ENCODE results near the gene APOBEC3C.
"Not testable (repeated sequence)": the region's sequence is repeated elsewhere in the genome, so short reads cannot be mapped to it uniquely, and the experiment has no call there.

The APOBEC3C gene

DNA sequence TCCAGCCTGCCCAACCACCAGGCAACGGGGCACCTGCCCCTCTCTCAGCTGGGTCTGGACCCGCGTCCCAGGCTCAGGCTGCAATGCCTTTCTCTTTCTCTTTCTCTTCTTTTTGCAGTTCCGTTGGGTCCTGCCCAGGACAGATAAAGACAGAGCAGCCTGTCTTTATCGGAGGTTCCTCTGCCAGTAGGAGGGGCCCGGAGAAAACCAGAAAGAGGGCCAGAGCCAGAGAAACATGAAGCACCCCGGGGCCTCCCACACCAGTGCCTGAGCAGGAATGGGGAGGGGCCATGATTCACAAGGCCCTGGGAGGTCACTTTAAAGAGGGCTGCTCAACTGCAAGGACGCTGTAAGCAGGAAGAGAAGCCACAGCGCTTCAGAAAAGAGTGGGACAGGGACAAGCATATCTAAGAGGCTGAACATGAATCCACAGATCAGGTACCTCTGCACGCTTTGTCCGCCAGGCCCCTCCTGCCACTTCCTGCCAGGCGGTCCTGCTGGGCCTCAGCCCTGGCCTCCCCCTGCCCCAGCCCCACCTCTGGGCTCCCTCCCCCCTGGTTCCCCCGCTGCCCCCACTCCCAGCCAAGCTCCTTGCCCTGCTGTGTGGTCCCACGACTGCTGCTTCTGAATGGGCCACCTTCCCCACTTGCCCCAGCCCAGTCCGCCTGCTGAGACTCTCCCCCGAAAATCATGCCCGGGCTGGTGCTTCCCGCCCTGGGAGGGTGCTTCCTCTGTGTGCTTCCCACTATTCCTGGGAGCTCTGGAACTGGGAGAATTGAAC, at the start of gene APOBEC3C:
Gene APOBEC3C, plus strand, starts transcription at position 316 of the 781 bp plus-strand sequence. Its CDS starts 106 bp downstream, at position 422.
- peak; percentile 47 to 56 for DNase-seq (ENCODE audit: extremely low read depth in 1 of 2, low read depth in 1 of 2)

DNA sequence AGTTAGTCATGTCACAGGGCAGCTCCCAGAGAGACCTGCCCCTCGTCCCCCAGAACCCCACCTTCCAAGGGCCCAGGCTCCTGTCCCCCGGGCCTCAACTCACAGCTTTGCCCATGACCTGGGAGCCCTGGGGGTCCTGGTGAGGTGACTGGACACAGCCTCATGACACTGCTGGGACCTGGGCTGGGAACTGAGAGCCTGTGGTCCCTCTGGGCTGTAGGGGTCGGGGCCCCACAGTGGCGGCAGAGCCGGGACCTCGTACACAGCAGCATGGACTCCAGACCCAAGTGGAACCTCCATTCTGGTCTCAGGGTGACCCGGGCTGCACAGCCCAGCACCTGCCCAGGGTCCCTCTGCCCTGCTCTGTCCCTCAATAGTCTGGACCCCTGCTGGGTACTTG, 49.8 kb upstream of the APOBEC3C start:
- DNase-seq (ENCODE audit: extremely low read depth in 1 of 2, low read depth in 1 of 2) = no peak

DNA sequence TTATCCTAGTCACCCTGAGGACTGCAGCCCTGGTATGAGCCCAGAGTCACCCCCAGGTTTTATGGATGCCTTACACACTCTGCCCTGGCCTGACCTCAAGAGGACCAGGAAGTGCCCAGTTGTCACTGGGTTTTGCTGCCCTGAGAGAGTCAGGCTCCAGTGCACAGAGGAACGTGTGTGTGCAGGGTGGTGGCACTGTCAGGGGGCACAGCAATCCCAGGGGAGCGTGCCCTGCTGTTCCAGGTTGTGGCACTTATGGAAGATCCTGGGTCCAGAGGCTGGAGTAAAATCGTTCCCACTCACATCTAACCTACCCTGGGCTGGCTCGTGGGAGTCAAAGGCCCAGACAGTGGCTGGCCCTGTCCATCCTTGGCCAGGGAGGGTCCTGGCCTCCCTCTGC, 49.1 kb upstream of the APOBEC3C start:
- no peak for DNase-seq (ENCODE audit: extremely low read depth in 1 of 2, low read depth in 1 of 2)

DNA sequence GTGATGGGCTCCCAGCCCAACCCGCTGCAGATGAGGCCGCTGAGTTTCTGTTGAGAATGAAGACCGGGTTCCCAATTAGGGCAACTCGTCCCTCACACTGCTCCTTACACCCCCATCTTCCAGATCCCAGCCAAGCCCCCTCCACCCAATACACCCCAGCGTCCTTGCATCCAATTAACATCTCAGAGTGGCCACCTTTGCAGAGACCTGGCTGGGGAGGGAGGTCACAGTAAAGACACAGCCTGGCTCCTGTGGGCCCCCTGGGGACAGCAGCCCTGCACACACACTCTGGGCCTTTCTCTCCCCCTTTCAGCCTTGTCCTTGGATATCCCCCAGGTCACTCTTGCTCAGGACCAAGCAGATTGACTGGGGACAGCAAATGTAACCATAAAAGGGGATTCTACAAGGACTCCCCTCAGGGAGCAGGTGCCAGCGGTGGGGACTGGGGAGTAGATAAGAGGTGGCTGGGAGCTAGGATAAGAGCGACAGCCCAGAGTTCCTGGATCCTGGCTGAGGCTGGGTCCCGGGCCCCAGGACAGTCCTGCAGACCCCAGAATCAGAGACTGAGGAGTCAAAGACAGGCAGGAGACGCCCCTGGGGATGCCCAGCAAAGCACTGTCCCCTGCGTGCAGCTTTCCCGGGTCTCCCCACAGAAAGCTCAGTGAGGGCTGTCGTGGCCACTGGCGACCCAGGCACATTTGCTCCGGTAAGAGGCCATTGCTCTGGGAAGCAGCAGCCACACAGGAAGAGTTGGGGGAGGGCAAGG, 48.3 kb upstream of the APOBEC3C start:
- DNase-seq (ENCODE audit: extremely low read depth in 1 of 2, low read depth in 1 of 2) = no peak

DNA sequence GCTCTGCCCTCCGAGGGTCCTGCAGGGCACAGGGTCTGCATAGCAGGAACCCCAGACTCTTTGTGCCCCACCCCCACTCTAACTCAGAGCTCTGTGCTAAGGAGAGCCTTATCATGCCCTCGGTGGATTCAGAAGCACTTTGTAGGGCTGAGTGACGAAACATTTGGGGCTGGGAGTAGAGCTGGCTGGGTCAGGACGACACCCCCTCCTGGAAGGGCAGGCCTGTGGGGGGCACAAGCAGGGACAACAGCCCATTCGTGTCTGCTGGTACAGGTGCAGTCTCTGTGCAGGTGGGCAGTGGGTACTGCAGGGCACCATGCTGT, 47.7 kb upstream of the APOBEC3C start:
- no peak for DNase-seq (ENCODE audit: extremely low read depth in 1 of 2, low read depth in 1 of 2)

DNA sequence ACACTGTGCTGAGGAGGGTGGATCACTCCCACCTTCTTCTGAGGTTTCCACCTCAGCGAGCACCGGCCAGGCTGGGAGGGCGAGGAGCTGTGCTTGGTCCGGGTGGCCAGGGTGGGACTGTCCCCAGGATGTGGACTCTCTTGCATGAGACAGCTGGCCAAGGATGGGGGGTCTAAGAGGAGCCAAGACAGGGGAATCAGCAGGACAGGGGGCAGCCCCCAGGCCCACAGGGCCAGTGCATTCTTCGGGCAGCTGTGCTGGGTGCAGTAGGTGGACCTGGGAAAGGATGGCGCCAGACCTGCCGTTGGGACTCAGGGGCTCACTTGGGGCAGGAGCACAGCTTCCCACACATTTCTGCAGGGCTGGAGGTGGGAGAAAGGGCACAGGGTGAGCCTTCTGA, 47.1 kb upstream of the APOBEC3C start:
- no peak for DNase-seq (ENCODE audit: extremely low read depth in 1 of 2, low read depth in 1 of 2)

DNA sequence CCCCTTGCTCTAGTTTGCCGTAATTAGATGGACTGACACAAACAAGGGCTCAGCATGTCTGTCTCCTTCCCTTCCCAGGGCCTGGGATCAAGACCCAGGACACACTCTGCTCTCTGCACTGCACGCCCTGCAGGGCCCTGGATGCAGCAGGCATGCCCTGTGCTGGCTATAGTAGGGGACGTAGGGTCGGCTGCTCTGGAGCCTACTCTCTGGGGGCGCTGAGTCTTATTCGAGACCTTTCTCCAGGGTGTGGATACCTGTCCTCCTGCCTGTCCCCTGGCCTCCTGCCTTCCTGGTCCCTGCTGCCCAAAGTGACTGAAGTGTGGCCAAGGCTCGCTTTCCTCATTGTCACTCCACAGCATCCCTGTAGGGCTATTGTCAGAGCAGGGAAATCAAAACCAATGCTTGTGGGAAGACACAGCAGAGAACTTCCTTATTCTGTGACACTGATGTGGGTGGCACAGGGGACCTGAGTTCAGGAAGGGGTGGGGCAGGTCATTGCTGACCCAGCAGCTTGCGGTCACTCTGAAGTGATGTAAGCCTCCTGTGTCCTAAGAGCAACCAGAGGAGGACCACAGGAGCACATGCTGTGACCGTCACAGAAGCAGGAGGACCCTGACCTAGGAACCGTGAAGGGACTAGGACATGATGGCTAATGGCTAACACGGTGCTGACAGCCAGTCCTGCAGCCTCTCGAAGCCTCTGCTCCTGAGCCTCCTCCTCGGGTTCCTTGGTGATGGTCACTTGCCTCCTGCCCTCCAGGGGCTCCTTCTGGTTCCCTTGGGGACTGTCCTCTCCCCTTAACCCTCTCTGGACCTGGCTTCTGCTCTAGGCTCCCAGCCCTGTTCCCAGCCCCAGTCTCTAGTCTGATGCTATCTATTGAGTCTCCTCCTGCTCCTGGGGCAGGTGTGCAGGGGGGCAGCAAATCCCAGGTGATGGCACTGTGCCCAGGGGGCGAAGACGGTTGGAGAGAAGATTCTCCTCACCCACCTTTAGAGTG, 46.3 kb upstream of the APOBEC3C start:
- no peak for DNase-seq (ENCODE audit: extremely low read depth in 1 of 2, low read depth in 1 of 2)

DNA sequence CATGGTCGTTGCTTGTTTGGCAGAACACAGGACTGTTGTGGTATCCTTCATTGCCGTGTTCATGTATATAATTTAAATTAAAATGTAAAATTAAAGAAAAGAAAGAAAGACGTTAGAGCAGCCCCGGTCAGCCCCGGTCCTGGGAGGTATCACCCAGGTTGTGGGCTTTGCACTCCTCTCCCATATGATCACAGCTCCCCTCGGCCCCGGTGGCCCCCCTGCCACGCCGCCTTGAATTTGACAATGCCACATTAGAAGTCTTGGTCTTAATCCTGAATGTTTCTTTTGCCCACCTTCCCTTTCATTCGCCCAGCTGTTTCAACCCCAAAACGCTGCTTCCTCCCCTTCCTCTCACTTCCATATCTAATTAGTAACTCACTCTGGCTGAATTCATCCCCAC, 45.3 kb upstream of the APOBEC3C start:
- DNase-seq (ENCODE audit: extremely low read depth in 1 of 2, low read depth in 1 of 2) = no peak

DNA sequence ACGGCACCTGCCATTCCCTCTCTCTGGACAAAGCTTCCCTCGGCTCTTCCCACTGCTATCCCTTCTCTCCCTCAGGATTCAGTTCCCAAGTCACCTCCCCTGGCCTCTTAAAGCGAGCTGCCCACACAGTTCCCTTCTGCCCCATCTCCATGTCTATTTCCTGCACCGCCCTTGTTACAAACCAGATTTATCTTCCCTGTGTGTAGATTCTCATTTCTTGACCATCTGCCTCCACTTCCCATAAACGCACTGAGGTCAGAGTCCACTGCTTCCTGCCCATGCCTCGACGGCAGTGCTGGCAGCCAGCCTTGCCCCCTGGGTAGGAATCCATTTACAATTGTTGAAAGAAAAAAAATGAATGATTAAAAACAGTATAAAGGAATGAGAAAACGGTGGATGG, 43.5 kb upstream of the APOBEC3C start:
- no peak for DNase-seq (ENCODE audit: extremely low read depth in 1 of 2, low read depth in 1 of 2)

DNA sequence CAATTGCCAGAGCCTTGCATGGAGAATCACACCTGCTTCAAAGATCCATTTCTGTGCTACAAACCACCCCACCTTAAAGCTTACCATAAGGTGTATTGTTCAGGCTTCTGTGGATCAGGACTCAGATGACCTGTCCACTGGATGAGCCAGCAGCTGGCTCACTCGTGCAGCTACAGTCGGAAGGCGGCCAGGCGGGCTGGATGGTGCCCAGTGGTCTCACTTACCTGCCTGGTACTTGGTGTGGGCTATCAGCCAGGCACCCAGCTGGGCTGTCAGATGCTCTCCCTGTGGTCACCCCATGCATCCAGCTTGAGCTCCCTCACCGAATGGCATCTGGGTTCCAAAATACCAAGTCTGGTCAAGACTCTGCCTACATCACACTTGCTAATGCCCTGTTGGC, 42.9 kb upstream of the APOBEC3C start:
- DNase-seq (ENCODE audit: extremely low read depth in 1 of 2, low read depth in 1 of 2) = no peak

DNA sequence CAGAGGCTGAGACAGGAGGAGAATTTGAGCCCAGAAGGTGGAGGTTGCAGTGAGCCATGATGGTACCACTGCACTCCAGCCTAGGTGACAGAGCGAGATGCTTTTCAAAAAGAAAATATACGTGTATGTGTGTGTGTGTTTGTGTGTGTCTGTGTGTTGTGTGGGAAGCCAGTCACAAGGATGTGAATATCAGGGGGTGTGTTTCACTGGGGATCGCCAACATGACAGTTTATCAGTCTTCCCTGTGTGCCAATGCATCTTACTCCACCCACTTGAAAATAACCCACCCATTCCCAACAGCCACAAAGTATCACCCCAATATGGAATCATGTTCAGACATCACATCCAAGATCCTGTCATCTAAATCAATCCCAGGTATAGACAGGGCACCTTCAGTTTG, 42.3 kb upstream of the APOBEC3C start:
- no peak for DNase-seq (ENCODE audit: extremely low read depth in 1 of 2, low read depth in 1 of 2)

DNA sequence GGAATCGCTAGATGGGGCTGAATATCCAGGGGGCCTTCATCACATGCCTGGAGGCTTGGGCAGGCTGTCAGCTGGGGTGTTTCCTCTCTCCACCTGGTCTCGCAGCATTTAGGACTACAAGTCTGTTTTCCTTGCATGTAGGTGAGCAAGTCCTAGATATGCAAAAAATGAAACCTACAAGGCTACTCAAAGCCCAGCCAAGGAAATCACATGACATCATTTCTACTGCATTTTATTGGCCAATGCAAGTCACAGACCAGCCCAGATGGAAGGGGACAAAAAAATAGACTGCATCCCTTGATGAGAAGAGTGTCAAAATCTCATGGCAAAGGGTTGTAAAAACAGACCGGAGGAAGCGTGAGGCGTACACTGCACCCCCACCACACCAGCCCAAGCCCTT, 41.5 kb upstream of the APOBEC3C start:
- no peak for DNase-seq (ENCODE audit: extremely low read depth in 1 of 2, low read depth in 1 of 2)

DNA sequence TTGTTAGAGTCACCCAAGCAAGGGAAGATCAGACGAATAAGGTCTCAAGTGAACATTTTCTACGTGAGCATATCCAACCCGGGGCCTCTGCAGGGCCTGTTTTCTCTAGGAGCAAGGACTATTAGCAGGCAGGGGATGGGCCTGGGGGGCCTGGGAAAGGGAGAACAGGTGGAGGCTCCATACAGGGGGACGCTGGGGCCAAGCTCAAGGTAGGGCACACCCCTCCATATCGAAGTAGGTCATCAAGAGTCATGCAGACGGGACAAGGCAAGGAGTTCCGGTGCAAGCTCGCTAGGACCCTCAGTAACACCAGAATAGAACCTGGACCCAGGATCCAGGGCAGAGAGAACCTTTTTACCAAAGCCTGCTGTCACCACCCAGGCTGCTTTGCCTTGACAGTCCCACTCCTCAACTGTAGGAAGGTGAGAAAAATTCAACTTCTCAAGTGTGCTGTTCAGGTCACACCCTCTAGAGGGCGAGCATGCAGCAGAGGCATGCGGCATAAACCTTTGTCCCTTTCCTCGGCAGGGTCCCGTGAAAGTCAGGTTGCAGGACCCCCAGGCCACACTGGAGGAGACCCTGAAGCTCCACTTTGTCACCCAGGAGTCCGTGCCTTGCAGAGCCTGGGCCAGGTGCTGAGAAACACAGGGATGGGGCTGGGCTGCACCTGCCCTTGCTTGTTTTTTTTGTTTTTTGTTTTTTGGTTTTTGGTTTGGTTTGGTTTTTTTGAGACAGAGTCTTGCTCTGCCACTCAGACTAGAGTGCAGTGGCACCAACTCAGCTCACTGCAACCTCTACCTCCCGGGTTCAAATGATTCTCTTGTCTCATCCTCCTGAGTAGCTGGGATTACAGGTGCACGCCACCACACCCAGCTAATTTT, 40.5 kb upstream of the APOBEC3C start:
- peak in 1 of 2 donors; percentile 7 for DNase-seq (ENCODE audit: extremely low read depth in 1 of 2, low read depth in 1 of 2)

DNA sequence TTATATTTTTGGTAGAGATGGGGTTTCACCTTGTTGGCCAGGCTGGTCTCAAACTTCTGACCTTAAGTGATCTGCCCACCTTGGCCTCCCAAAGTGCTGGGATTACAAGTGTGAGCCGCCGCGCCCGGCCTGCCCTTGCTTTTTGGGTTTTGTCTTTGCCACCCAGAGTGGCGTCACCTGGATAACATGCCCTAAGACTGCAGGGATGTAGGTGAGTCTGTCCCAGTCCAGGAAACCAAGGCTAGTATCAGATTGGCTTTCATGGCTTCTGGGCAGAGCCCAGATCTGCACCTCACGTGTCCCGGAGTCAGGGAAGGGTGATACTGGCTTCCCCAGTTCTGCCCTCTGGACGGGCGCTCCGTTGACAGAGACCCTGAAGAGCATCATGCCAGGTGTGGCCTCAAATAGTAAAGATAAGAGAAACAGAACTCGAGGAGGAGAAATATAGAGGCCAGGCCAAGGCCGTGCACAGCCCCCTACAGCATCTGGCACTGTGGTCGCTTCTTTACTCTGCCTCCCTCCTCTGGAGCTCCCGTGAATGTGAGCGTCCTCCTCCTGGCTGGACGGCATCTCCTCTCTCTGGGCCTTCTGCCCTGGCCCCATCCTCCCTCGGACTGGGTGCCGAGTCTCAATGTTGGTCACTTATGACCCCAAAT, 39.8 kb upstream of the APOBEC3C start:
- no peak for DNase-seq (ENCODE audit: extremely low read depth in 1 of 2, low read depth in 1 of 2)

DNA sequence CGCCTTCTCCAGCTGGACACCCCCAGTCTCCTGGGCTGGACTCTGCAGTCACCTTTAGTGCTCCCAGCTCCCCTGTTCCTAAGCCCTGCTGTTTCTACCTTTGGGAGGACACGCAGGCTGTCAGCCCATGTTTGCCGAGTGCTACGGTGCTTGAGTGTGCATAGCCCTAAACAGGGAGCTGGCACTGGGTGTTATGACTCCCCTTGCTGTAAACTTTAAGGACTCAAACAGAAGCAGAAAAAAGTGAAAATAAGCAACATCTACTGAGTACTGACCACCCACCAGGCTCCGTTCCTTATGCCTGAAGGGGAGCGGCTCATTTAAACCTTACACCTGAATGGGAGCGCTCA, 39.3 kb upstream of the APOBEC3C start:
- DNase-seq (ENCODE audit: extremely low read depth in 1 of 2, low read depth in 1 of 2) = no peak

DNA sequence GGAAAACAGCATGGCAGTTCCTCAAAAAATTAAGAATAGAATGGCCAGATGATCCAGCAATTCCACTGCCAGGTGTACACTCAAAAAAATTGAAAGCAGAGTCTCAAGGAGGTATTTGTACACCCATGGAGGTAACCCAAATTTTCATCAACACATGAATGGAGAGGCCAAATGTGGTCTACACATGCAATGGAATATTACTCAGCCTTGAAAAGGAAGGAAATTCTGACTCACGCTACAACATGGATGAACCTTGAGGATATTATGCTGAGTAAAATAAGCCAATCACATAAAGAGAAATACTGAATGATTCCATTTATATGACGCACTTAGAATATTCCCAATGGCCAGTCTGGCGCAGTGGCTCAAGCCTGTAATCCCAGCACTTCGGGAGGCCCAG, 36.8 kb upstream of the APOBEC3C start:
- not testable (repeated sequence) for DNase-seq (ENCODE audit: extremely low read depth in 1 of 2, low read depth in 1 of 2)

DNA sequence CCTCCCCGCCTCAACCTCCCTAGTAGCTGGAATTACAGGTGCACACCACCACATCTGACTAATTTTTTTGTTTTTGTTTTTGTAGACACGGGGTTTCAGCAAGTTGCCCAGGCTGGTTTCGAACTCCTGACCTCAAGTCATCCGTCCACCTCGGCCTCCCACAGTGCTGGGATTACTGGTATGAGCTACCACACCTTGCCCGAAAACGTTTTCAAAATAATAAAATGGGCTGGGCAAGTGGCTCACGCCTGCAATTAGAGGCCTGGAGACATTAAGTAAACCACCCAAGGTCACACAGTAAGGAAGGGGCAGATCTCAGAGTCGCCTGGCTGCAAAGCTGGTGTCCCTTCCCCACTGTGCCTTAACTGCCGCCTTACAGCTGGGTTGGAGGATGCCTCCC, 33.5 kb upstream of the APOBEC3C start:
- DNase-seq (ENCODE audit: extremely low read depth in 1 of 2, low read depth in 1 of 2) = not testable (repeated sequence)

DNA sequence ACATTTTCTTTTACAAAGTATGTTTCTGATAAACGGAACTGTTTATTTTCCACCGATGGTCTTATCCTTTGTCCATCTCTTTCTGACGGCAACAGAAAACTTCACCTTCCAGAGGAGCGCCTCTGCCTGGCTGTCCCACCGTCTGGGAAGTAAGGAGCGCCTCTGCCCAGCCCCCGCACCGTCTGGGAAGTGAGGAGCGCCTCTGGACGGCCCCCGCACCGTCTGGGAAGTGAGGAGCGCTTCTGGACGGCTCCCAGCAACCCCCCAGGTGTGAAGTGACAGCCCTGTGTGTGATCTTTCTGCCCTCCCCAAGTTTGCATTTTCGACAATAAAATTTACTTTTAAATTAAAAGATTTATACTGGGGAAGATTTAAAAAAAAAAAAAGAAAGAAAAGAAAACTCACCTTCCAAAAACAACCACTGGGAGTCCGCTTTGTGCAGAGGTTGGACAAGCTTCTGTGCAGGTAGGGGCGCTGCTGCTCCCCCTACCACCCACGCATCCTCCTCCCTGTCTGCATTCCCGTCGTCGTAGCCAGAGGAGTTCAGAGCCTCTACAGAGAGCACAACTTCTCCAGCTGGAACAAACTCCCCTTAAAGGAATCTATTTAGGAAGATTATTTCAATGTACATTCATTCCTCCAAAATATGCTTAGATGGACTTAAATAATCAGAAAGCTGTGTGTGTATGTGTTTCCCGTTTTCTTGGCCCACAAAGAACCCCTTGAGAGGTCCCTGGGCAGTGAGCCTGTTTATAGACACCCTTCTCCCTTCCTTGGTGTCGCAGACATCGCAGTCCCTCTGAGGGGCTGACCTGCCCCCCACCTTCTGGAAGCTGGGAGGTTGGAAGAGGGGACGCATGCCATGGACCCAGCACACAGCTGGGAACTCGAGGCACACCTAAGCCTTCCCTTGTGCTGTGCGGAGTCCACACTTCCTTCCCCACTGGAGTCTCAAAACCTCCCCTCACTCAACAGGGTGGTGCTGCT, 32.8 kb upstream of the APOBEC3C start:
- DNase-seq (ENCODE audit: extremely low read depth in 1 of 2, low read depth in 1 of 2) = no peak

All from activated CD8-positive, alpha-beta memory T cell treated with anti-CD3 and anti-CD28 coated beads for 1 hour (primary cell).